ENCODE results near the gene L3MBTL4. TPM values are rescaled to one million over a fixed set of nuclear protein-coding genes. Genes with fewer than 3 reads are reported as not detected.

Gene L3MBTL4
- total RNA-seq, 1 experiment from 2014 or later = 1.4 TPM

GRCh38 chr18:6434481-6434880 lies 19.8 kb upstream of the L3MBTL4 start:
- TF ChIP-seq FOXJ3 (CRISPR knock-in tag; IDR thresholded peaks at IDR 0.05; ENCODE audit: borderline replicate concordance) = no peak
- TF ChIP-seq ZNF512 (CRISPR knock-in tag; IDR thresholded peaks at IDR 0.05; ENCODE audit: borderline replicate concordance) = no peak
- TF ChIP-seq ERG (CRISPR knock-in tag; IDR thresholded peaks at IDR 0.05) = no peak
- TF ChIP-seq NFYB (CRISPR knock-in tag; conservative IDR thresholded peaks at IDR 0.05; ENCODE audit: low read depth) = no peak
- no peak for TF ChIP-seq JUN (CRISPR knock-in tag; IDR thresholded peaks at IDR 0.05)
- TF ChIP-seq, protein P1, sequence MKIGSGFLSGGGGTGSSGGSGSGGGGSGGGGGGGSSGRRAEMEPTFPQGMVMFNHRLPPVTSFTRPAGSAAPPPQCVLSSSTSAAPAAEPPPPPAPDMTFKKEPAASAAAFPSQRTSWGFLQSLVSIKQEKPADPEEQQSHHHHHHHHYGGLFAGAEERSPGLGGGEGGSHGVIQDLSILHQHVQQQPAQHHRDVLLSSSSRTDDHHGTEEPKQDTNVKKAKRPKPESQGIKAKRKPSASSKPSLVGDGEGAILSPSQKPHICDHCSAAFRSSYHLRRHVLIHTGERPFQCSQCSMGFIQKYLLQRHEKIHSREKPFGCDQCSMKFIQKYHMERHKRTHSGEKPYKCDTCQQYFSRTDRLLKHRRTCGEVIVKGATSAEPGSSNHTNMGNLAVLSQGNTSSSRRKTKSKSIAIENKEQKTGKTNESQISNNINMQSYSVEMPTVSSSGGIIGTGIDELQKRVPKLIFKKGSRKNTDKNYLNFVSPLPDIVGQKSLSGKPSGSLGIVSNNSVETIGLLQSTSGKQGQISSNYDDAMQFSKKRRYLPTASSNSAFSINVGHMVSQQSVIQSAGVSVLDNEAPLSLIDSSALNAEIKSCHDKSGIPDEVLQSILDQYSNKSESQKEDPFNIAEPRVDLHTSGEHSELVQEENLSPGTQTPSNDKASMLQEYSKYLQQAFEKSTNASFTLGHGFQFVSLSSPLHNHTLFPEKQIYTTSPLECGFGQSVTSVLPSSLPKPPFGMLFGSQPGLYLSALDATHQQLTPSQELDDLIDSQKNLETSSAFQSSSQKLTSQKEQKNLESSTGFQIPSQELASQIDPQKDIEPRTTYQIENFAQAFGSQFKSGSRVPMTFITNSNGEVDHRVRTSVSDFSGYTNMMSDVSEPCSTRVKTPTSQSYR (CRISPR knock-in tag; IDR thresholded peaks at IDR 0.05) = no peak
- no peak for TF ChIP-seq EMX1 (CRISPR knock-in tag; IDR thresholded peaks at IDR 0.05)
- no peak for TF ChIP-seq OVOL2 (CRISPR knock-in tag; IDR thresholded peaks at IDR 0.05; ENCODE audit: borderline replicate concordance)
- TF ChIP-seq IRF2 (CRISPR knock-in tag; IDR thresholded peaks at IDR 0.05; ENCODE audit: borderline replicate concordance, low read depth) = no peak
- no peak for TF ChIP-seq NR3C1 (CRISPR knock-in tag; conservative IDR thresholded peaks at IDR 0.05; ENCODE audit: low read depth)
- no peak for TF ChIP-seq ZBTB21 (CRISPR knock-in tag; IDR thresholded peaks at IDR 0.05; ENCODE audit: borderline replicate concordance)
- TF ChIP-seq GTF2I (CRISPR knock-in tag; conservative IDR thresholded peaks at IDR 0.05) = no peak
- Mint-ChIP-seq H3K36me3 (no peaks in the 10 kb centered on the region), H3K4me1 (peaks cover 5% of the 10 kb centered on the region), H3K27ac (no peak overlapping the region), H3K4me3 (no peak overlapping the region), H3K9me3 (no peaks in the 10 kb centered on the region), H3K27me3 (ENCODE audit: low read depth) (no peaks in the 10 kb centered on the region)
- DNase-seq (ENCODE audit: low spot score) = no peak
- ChIA-PET CTCF (no interaction called here), POLR2A (no interaction called here)
- no peak for ATAC-seq

DNA sequence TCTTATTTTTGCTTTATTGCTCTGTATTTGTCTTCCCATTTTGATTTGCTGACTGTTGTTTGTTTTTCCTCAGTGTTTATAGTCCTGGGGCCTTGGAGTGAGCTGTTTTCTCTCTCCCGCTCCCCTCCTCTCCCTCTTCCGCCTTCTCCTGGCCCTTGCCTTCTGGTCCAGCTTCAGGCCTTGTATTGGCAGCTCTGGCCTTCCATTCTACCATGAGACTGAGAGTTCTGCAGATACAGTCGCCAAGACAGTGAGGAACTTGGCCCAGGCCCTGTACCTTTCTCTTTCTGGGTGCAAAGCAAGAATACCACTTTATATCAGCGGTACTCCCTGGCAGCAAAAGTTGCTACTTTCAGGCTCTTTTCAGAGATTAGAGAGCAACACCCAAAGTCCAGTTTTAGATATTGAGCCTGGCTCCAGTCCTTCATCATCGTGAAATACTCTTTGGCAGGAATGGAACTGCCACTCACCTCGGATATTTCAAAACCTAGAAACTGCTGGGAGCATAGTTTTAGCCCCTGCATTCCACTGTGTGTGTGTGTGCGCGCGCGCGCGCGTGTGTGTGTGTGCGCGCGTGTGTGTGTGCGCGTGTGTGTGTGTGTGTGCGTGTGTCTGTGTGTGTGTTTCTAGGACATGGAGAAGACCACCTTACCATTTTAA lies 17.1 kb upstream of the L3MBTL4 start:
- no peak overlapping the region for H3K27ac Mint-ChIP-seq

More for the DNA sequence above, 17.1 kb upstream of the L3MBTL4 start:
- ChIA-PET POLR2A (no interaction called here), CTCF (no interaction called here)
- Mint-ChIP-seq H3K36me3 (no peaks in the 10 kb centered on the region), H3K9me3 (no peaks in the 10 kb centered on the region), H3K4me1 (peaks cover 5% of the 10 kb centered on the region), H3K27me3 (ENCODE audit: low read depth) (no peaks in the 10 kb centered on the region), H3K4me3 (no peak overlapping the region)
- DNase-seq (ENCODE audit: low spot score) (no peak), ATAC-seq (no peak)
- TF ChIP-seq ERG (CRISPR knock-in tag; IDR thresholded peaks at IDR 0.05) = no peak
- no peak for TF ChIP-seq CREB1 (CRISPR knock-in tag; IDR thresholded peaks at IDR 0.05)
- no peak for TF ChIP-seq GABPB1 (CRISPR knock-in tag; IDR thresholded peaks at IDR 0.05)
- TF ChIP-seq ZBTB21 (CRISPR knock-in tag; IDR thresholded peaks at IDR 0.05; ENCODE audit: borderline replicate concordance) = no peak
- TF ChIP-seq, protein P2, sequence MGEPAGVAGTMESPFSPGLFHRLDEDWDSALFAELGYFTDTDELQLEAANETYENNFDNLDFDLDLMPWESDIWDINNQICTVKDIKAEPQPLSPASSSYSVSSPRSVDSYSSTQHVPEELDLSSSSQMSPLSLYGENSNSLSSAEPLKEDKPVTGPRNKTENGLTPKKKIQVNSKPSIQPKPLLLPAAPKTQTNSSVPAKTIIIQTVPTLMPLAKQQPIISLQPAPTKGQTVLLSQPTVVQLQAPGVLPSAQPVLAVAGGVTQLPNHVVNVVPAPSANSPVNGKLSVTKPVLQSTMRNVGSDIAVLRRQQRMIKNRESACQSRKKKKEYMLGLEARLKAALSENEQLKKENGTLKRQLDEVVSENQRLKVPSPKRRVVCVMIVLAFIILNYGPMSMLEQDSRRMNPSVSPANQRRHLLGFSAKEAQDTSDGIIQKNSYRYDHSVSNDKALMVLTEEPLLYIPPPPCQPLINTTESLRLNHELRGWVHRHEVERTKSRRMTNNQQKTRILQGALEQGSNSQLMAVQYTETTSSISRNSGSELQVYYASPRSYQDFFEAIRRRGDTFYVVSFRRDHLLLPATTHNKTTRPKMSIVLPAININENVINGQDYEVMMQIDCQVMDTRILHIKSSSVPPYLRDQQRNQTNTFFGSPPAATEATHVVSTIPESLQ (CRISPR knock-in tag; IDR thresholded peaks at IDR 0.05) = no peak
- no peak for TF ChIP-seq USF2 (CRISPR knock-in tag; IDR thresholded peaks at IDR 0.05)
- no peak for TF ChIP-seq ZNF232 (CRISPR knock-in tag; IDR thresholded peaks at IDR 0.05)
- TF ChIP-seq SMAD4 (CRISPR knock-in tag; IDR thresholded peaks at IDR 0.05) = no peak
- TF ChIP-seq ZMAT4 (CRISPR knock-in tag; IDR thresholded peaks at IDR 0.05) = no peak
- TF ChIP-seq NR3C1 (CRISPR knock-in tag; conservative IDR thresholded peaks at IDR 0.05; ENCODE audit: low read depth) = no peak
- no peak for TF ChIP-seq FOXJ3 (CRISPR knock-in tag; IDR thresholded peaks at IDR 0.05; ENCODE audit: borderline replicate concordance)
- TF ChIP-seq, protein P3, sequence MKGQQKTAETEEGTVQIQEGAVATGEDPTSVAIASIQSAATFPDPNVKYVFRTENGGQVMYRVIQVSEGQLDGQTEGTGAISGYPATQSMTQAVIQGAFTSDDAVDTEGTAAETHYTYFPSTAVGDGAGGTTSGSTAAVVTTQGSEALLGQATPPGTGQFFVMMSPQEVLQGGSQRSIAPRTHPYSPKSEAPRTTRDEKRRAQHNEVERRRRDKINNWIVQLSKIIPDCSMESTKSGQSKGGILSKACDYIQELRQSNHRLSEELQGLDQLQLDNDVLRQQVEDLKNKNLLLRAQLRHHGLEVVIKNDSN (CRISPR knock-in tag; IDR thresholded peaks at IDR 0.05) = no peak
- TF ChIP-seq JAZF1 (CRISPR knock-in tag; IDR thresholded peaks at IDR 0.05) = no peak

Data from WTC11 (cell line).